ENCODE data around the gene RBM25.

RBM25 gene

GRCh38 chr14:73145371-73145770 lies 87.0 kb downstream of the RBM25 start:
- no peak for TF ChIP-seq SPI1 (IDR thresholded peaks at IDR 0.05; ENCODE audit: borderline replicate concordance, low read depth)
- no peak for TF ChIP-seq CTCF (IDR thresholded peaks at IDR 0.05; ENCODE audit: insufficient read depth, low read length)
- no peak for TF ChIP-seq POLR2AphosphoS5 (IDR thresholded peaks at IDR 0.05; ENCODE audit: low read depth)
- DNase-seq (ENCODE audit: low read depth in 1 of 2, low spot score in 1 of 2) = no peak
- Histone ChIP-seq H3K4me3 (replicated peaks; ENCODE audit: insufficient read depth, low read length) (no peak overlapping the region), H3K27ac (replicated peaks) (no peak overlapping the region), H3K27me3 (ENCODE audit: insufficient read depth, poor library complexity, severe bottlenecking) (no peaks in the 10 kb centered on the region)

- H3K27ac ChIP-seq (replicated peaks) = no peak overlapping the region
- H3K4me3 ChIP-seq (replicated peaks; ENCODE audit: insufficient read depth, low read length) = no peak overlapping the region
- no peak for DNase-seq (ENCODE audit: low read depth in 1 of 2, low spot score in 1 of 2)
- TF ChIP-seq POLR2AphosphoS5 (IDR thresholded peaks at IDR 0.05; ENCODE audit: low read depth) (no peak), SPI1 (IDR thresholded peaks at IDR 0.05; ENCODE audit: borderline replicate concordance, low read depth) (no peak), REST (IDR thresholded peaks at IDR 0.05; ENCODE audit: insufficient replicate concordance, low read depth) (no peak), GABPA (IDR thresholded peaks at IDR 0.05; ENCODE audit: low read depth) (no peak), CTCF (IDR thresholded peaks at IDR 0.05; ENCODE audit: insufficient read depth, low read length) (no peak)
- H3K27me3 ChIP-seq (ENCODE audit: insufficient read depth, poor library complexity, severe bottlenecking) = no peaks in the 10 kb centered on the region
Measured at GRCh38 chr14:73146111-73146510, 87.8 kb downstream of the RBM25 start.

GRCh38 chr14:73149753-73150152 lies 91.4 kb downstream of the RBM25 start:
- no peak overlapping the region for H3K4me3 ChIP-seq (replicated peaks; ENCODE audit: insufficient read depth, low read length)
- H3K27ac ChIP-seq (replicated peaks) = no peak overlapping the region
- no peak for DNase-seq (ENCODE audit: low read depth in 1 of 2, low spot score in 1 of 2)
- no peaks in the 10 kb centered on the region for H3K27me3 ChIP-seq (ENCODE audit: insufficient read depth, poor library complexity, severe bottlenecking)
- TF ChIP-seq POLR2AphosphoS5 (IDR thresholded peaks at IDR 0.05; ENCODE audit: low read depth) (no peak), CTCF (IDR thresholded peaks at IDR 0.05; ENCODE audit: insufficient read depth, low read length) (no peak), GABPA (IDR thresholded peaks at IDR 0.05; ENCODE audit: low read depth) (no peak), REST (IDR thresholded peaks at IDR 0.05; ENCODE audit: insufficient replicate concordance, low read depth) (no peak), SPI1 (IDR thresholded peaks at IDR 0.05; ENCODE audit: borderline replicate concordance, low read depth) (no peak)

GRCh38 chr14:73153272-73153671 lies 94.9 kb downstream of the RBM25 start:
- no peak overlapping the region for H3K4me3 ChIP-seq (replicated peaks; ENCODE audit: insufficient read depth, low read length)
- DNase-seq (ENCODE audit: low read depth in 1 of 2, low spot score in 1 of 2) = no peak
- H3K27me3 ChIP-seq (ENCODE audit: insufficient read depth, poor library complexity, severe bottlenecking) = no peaks in the 10 kb centered on the region
- no peak overlapping the region for H3K27ac ChIP-seq (replicated peaks)
- TF ChIP-seq SPI1 (IDR thresholded peaks at IDR 0.05; ENCODE audit: borderline replicate concordance, low read depth) = no peak
- TF ChIP-seq GABPA (IDR thresholded peaks at IDR 0.05; ENCODE audit: low read depth) = no peak
- TF ChIP-seq POLR2AphosphoS5 (IDR thresholded peaks at IDR 0.05; ENCODE audit: low read depth) = no peak
- no peak for TF ChIP-seq CTCF (IDR thresholded peaks at IDR 0.05; ENCODE audit: insufficient read depth, low read length)
- no peak for TF ChIP-seq REST (IDR thresholded peaks at IDR 0.05; ENCODE audit: insufficient replicate concordance, low read depth)

Data from HL-60 (cell line).